ENCODE measurements around the gene TMPRSS6. TPM values are rescaled to one million over a fixed set of nuclear protein-coding genes. Genes with fewer than 3 reads are reported as not detected.

The TMPRSS6 gene
- polyA plus RNA-seq, 1 donor from 2014 or later, result not detected

GRCh38 chr22:37039466-37039865, 70.0 kb downstream of the TMPRSS6 start:
- peaks cover 0 to 1% (median 0%) of the 10 kb centered on the region in 3 donors for H3K9me3 Mint-ChIP-seq
- H3K27ac Mint-ChIP-seq, result no peak overlapping the region
- H3K4me3 Mint-ChIP-seq, result no peak overlapping the region
- H3K4me1 Mint-ChIP-seq, result no peaks in the 10 kb centered on the region
- peaks cover 24% of the 10 kb centered on the region for H3K27me3 Mint-ChIP-seq
- H3K36me3 Mint-ChIP-seq, result no peaks in the 10 kb centered on the region

DNA sequence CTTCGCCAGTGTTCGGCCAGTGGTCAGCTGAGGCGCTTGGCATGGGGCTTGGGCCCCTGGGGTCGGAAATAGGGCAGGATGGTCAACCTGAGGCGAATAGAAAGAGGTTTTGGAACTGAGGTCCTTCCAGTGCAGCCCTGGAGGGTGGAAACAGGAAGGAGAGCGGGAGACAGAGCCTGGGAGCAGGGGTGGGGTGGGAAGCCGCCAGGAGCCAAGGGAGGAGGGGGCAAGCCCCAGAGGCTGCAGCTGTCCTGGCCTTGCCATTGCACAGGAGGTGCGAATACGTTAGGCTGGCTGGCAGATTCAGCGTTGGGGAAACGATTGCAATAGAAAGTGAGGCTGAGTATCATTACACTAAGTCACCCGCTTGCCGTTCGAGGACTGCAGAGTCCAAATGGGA, 71.8 kb downstream of the TMPRSS6 start:
- Mint-ChIP-seq H3K27me3 (peaks cover 24% of the 10 kb centered on the region), H3K4me1 (no peaks in the 10 kb centered on the region), H3K27ac (no peak overlapping the region), H3K36me3 (peaks cover 2% of the 10 kb centered on the region), H3K9me3 (peaks cover 0 to 1% (median 0%) of the 10 kb centered on the region in 3 donors), H3K4me3 (no peak overlapping the region)

GRCh38 chr22:37036655-37037377, 72.7 kb downstream of the TMPRSS6 start:
- Mint-ChIP-seq H3K9me3 (peaks cover 0 to 1% (median 0%) of the 10 kb centered on the region in 3 donors), H3K27me3 (peaks cover 24% of the 10 kb centered on the region), H3K36me3 (peaks cover 2% of the 10 kb centered on the region), H3K4me3 (no peak overlapping the region), H3K4me1 (no peaks in the 10 kb centered on the region), H3K27ac (no peak overlapping the region)

GRCh38 chr22:37033605-37034430, 75.7 kb downstream of the TMPRSS6 start:
- peaks cover 17% of the 10 kb centered on the region for H3K27me3 Mint-ChIP-seq
- no peak overlapping the region for H3K4me3 Mint-ChIP-seq
- H3K9me3 Mint-ChIP-seq, result no peaks in the 10 kb centered on the region
- H3K27ac Mint-ChIP-seq, result peak overlapping the region in 1 of 3 donors; percentile 86
- H3K4me1 Mint-ChIP-seq, result no peaks in the 10 kb centered on the region
- H3K36me3 Mint-ChIP-seq, result peaks cover 2% of the 10 kb centered on the region

- peaks cover 17% of the 10 kb centered on the region for H3K27me3 Mint-ChIP-seq
- no peak overlapping the region for H3K4me3 Mint-ChIP-seq
- H3K36me3 Mint-ChIP-seq, result peaks cover 2% of the 10 kb centered on the region
- no peaks in the 10 kb centered on the region for H3K4me1 Mint-ChIP-seq
- no peak overlapping the region for H3K27ac Mint-ChIP-seq
- no peaks in the 10 kb centered on the region for H3K9me3 Mint-ChIP-seq
Observed at GRCh38 chr22:37032535-37033460, 76.7 kb downstream of the TMPRSS6 start.

DNA sequence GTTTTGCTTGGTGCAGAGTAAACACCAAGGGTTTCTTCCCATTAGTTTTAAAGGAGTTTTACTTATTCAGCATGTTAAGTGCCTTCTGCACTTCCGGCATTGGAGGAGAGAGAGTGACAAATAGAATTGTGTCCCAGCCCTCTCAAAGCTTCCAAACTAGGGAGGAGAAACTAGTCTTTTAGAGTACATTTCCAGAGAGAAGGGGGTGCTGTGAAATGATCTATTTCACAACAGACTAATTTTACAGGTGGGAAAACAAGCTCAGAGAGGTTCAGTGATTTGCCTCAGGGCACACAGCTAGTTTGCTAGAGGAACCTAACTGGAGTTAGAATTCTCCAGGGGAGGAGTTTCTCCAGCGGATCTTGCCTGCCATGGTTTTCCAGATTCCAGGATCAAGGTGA, 77.4 kb downstream of the TMPRSS6 start:
- Mint-ChIP-seq H3K4me1 (no peaks in the 10 kb centered on the region), H3K27ac (no peak overlapping the region), H3K4me3 (no peak overlapping the region), H3K27me3 (peaks cover 13% of the 10 kb centered on the region), H3K9me3 (no peaks in the 10 kb centered on the region), H3K36me3 (peaks cover 2% of the 10 kb centered on the region)

- H3K27ac Mint-ChIP-seq, result no peak overlapping the region
- peaks cover 5% of the 10 kb centered on the region for H3K36me3 Mint-ChIP-seq
- peaks cover 8% of the 10 kb centered on the region for H3K27me3 Mint-ChIP-seq
- H3K4me3 Mint-ChIP-seq, result no peak overlapping the region
- no peaks in the 10 kb centered on the region for H3K4me1 Mint-ChIP-seq
- H3K9me3 Mint-ChIP-seq, result no peaks in the 10 kb centered on the region
Observed at GRCh38 chr22:37030560-37031281, 78.8 kb downstream of the TMPRSS6 start.

- H3K36me3 Mint-ChIP-seq, result peaks cover 6% of the 10 kb centered on the region
- no peaks in the 10 kb centered on the region for H3K9me3 Mint-ChIP-seq
- H3K4me1 Mint-ChIP-seq, result no peaks in the 10 kb centered on the region
- no peak overlapping the region for H3K27ac Mint-ChIP-seq
- no peak overlapping the region for H3K4me3 Mint-ChIP-seq
- no peaks in the 10 kb centered on the region for H3K27me3 Mint-ChIP-seq
Observed at GRCh38 chr22:37028692-37029674, 80.5 kb downstream of the TMPRSS6 start.

DNA sequence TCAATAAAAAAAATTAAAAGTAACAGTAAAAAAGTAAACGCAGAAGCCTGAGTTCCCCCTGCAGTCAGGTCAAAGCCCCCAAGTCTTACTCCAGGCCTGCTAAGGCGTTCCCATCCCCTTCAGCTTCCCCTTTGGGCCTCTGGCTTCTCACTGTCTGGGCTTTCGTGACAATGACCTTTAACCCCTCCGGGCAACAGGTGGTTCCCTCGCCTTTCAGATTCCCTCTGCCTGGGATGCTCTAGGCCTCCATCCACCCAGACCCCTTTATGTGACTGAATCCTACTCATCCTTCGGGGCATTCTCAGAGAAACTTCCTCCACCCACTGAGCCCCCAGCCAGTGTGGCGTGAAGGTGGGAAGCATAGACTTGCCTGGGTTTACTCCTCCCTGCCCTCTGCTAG, 82.0 kb downstream of the TMPRSS6 start:
- peaks cover 4% of the 10 kb centered on the region for H3K36me3 Mint-ChIP-seq
- H3K9me3 Mint-ChIP-seq, result no peaks in the 10 kb centered on the region
- no peak overlapping the region for H3K4me3 Mint-ChIP-seq
- no peak overlapping the region for H3K27ac Mint-ChIP-seq
- no peaks in the 10 kb centered on the region for H3K27me3 Mint-ChIP-seq
- no peaks in the 10 kb centered on the region for H3K4me1 Mint-ChIP-seq

DNA sequence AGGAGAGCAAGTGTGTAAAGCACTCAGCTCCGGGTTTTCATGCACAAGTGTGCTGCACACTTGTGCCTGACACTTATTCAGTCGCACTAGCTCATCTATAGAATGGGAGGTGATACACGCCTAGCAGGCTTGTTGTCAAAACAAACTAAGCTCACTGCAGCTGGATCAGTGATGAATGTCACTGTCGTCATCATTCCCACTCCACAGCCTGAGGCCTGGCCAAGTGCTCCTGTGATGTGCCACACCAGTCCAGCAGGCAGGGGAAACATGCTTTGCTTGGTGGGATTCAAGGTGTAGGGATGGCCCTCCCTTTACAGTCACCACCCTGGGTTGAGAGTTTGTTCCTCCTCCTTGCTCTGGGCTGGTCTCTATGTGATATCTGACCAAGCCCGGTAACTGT, 83.2 kb downstream of the TMPRSS6 start:
- Mint-ChIP-seq H3K27me3 (no peaks in the 10 kb centered on the region), H3K27ac (no peak overlapping the region), H3K36me3 (peaks cover 4% of the 10 kb centered on the region), H3K4me3 (no peak overlapping the region), H3K9me3 (no peaks in the 10 kb centered on the region), H3K4me1 (peaks cover 4 to 6% (median 5%) of the 10 kb centered on the region in 3 donors)

GRCh38 chr22:37025500-37026070, 83.9 kb downstream of the TMPRSS6 start:
- H3K4me3 Mint-ChIP-seq, result no peak overlapping the region
- peaks cover 4 to 6% (median 5%) of the 10 kb centered on the region in 3 donors for H3K4me1 Mint-ChIP-seq
- H3K36me3 Mint-ChIP-seq, result peaks cover 4% of the 10 kb centered on the region
- peak overlapping the region in 1 of 3 donors; percentile 94 for H3K27ac Mint-ChIP-seq
- H3K9me3 Mint-ChIP-seq, result no peaks in the 10 kb centered on the region
- no peaks in the 10 kb centered on the region for H3K27me3 Mint-ChIP-seq

DNA sequence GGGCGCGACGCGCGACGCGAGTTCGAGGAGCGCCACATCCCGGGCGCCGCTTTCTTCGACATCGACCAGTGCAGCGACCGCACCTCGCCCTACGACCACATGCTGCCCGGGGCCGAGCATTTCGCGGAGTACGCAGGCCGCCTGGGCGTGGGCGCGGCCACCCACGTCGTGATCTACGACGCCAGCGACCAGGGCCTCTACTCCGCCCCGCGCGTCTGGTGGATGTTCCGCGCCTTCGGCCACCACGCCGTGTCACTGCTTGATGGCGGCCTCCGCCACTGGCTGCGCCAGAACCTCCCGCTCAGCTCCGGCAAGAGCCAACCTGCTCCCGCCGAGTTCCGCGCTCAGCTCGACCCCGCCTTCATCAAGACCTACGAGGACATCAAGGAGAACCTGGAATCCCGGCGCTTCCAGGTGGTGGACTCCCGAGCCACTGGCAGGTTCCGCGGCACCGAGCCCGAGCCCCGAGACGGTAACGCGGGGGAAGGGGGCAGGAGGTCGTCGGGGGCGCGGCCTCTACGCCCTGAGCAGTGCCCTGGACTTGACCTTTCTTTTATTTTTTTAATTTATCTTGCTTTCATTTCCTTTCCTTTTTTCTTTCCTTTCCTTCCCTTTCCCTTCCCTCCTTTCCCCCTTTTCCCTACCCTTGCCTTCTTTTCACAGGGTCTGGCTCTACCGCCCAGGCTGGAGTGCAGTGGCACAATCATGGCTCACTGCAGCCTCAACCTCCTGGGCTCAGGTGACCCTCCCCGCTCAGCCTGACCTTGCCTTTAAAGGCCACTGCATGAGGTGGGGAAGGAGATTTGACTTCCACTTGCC, 85.0 kb downstream of the TMPRSS6 start:
- Mint-ChIP-seq H3K27me3 (no peaks in the 10 kb centered on the region), H3K9me3 (no peaks in the 10 kb centered on the region), H3K4me1 (peaks cover 5 to 6% (median 6%) of the 10 kb centered on the region in 3 donors), H3K27ac (peak overlapping the region in 1 of 3 donors; percentile 94), H3K4me3 (no peak overlapping the region), H3K36me3 (peaks cover 4% of the 10 kb centered on the region)

All from IgD-negative memory B cell (primary cell).